ENCODE results near the gene IDI2.

The IDI2 gene

DNA sequence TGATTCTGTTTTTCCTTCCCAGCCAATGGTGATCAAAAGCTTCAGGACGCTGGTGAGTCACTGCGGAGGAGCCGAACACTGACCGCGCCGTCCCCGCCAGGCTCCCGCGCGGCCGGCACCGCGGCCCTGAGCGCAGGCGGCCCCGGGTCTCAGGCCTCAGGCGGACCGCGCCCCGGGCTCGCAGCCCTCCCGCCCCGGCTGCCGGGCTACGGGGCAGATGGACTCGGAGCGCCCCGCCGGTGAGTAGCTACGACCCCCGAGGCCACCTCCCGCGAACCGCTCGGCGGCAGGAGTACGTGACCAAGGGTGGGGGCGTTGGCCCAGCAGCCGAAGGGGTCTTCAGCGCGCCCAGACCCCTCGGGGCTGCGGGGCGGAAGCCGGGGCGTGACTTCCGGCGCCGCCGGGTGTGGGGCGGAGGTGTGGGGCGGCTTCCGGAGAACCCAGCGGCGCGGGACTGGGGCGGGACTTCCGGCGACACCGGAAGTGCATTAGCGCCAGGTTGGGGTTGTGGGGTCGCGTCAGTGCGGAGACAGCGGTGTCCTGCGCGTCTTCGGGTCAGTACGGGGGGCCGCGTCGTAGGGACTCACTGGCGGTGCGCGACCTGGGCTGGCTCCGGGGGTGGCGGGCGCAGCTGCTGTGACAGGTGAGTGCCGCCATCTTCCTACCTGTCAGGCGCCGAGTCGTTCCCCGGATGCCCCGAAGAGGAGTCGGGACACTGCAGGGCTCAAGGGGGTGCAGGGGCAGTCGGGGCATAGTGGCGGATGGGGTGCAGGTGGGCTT, 30.9 kb upstream of the IDI2 start, which contains the start of gene WDR37:
Gene WDR37 (plus strand): TSS at position 60 of the 780 bp plus-strand sequence. CDS start 15,771 bp downstream, outside the sequence.
- Histone ChIP-seq H3K27me3 (ENCODE audit: control insufficient read depth, insufficient read depth, low read length) (no peaks in the 10 kb centered on the region), H3K27ac (peak within 1 kb of the TSS; percentile 86), H3K36me3 (ENCODE audit: control insufficient read depth, insufficient read depth, low read length) (no peaks in the 10 kb centered on the region), H3K9me3 (ENCODE audit: control insufficient read depth, low read length) (no peaks in the 10 kb centered on the region), H3K4me2 (ENCODE audit: low read length) (peak within 1 kb of the TSS; percentile 82), H3K9ac (peak within 1 kb of the TSS; percentile 56), H3K4me1 (peaks cover 23% of the 10 kb centered on the region), H3K4me3 (ENCODE audit: low read depth, low read length) (peak within 1 kb of the TSS; percentile 85), H2AFZ (peak within 1 kb of the TSS; percentile 70), H3K79me2 (peaks cover 51% of the 10 kb centered on the region)
- TF ChIP-seq, protein P1, sequence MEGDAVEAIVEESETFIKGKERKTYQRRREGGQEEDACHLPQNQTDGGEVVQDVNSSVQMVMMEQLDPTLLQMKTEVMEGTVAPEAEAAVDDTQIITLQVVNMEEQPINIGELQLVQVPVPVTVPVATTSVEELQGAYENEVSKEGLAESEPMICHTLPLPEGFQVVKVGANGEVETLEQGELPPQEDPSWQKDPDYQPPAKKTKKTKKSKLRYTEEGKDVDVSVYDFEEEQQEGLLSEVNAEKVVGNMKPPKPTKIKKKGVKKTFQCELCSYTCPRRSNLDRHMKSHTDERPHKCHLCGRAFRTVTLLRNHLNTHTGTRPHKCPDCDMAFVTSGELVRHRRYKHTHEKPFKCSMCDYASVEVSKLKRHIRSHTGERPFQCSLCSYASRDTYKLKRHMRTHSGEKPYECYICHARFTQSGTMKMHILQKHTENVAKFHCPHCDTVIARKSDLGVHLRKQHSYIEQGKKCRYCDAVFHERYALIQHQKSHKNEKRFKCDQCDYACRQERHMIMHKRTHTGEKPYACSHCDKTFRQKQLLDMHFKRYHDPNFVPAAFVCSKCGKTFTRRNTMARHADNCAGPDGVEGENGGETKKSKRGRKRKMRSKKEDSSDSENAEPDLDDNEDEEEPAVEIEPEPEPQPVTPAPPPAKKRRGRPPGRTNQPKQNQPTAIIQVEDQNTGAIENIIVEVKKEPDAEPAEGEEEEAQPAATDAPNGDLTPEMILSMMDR (IDR thresholded peaks at IDR 0.05): no peak

DNA sequence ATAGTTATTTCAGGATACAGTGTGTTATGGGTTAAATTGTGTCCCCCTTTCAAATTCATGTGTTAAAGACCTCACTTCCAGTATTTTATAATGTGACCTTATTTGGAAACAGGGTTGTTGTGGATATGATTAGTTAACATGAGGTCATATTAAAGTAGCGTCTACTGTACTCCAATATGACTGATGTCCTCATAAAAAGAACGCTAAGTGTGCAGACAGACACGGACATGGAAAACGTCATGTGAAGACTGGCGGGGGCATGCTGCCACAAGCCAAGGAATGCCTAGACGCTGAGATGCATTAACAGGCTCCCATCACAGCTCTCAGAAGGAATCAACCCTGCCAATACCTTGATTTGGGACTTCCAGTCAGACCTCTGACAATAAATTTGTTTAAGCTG, 29.0 kb upstream of the IDI2 start:
- Histone ChIP-seq H3K9me3 (ENCODE audit: control insufficient read depth, low read length) (no peaks in the 10 kb centered on the region), H2AFZ (no peak overlapping the region), H3K27ac (no peak overlapping the region), H3K27me3 (ENCODE audit: control insufficient read depth, insufficient read depth, low read length) (no peaks in the 10 kb centered on the region), H3K4me1 (peaks cover 23% of the 10 kb centered on the region), H3K36me3 (ENCODE audit: control insufficient read depth, insufficient read depth, low read length) (no peaks in the 10 kb centered on the region), H3K4me2 (ENCODE audit: low read length) (no peak overlapping the region), H3K9ac (no peak overlapping the region), H3K4me3 (ENCODE audit: low read depth, low read length) (no peak overlapping the region), H3K79me2 (peaks cover 33% of the 10 kb centered on the region)
- TF ChIP-seq, protein P1 (IDR thresholded peaks at IDR 0.05): no peak

DNA sequence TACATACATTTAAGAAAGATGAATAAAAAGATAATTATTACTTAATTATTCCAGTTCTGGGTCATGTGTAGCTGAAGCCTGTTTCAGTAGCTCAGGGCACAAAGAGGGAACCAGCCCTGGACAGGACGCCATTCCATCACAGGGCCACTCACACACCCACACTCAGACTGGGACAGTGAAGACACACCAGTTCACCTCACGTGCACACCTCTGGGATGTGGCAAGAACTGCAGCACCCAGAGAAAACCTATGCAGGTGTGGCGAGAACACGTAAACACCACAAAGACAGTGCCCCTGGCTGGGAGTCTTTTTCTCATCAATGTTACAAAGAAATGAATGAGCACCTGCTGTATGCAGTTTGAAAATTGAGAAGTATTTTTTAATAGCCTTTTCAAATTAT, 24.9 kb upstream of the IDI2 start:
- Histone ChIP-seq H2AFZ (no peak overlapping the region), H3K9me3 (ENCODE audit: control insufficient read depth, low read length) (no peaks in the 10 kb centered on the region), H3K27me3 (ENCODE audit: control insufficient read depth, insufficient read depth, low read length) (no peaks in the 10 kb centered on the region), H3K4me1 (peaks cover 16% of the 10 kb centered on the region), H3K36me3 (ENCODE audit: control insufficient read depth, insufficient read depth, low read length) (no peaks in the 10 kb centered on the region), H3K9ac (no peak overlapping the region), H3K79me2 (peaks cover 12% of the 10 kb centered on the region), H3K27ac (no peak overlapping the region), H3K4me3 (ENCODE audit: low read depth, low read length) (no peak overlapping the region), H3K4me2 (ENCODE audit: low read length) (no peak overlapping the region)
- TF ChIP-seq, protein P1 (IDR thresholded peaks at IDR 0.05): no peak

DNA sequence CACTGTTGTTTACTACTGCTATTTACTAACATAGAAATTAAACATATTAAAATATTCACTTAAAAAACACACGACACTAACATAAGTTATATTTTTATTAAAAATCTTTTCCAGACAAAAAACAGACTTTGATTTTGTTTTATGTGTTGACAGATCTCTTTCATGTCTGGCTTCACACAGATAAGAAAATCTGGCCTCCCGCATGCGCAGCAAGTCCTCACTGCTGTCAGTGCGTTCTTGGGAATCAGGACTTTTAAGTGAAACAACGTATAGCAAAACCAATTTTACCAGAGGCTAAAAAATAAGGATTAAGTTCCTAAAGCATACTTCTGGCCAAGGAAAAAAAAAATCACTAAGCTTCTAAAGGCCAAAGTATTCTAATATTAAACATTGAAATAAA, 24.5 kb upstream of the IDI2 start:
- Histone ChIP-seq H3K9ac (no peak overlapping the region), H3K4me2 (ENCODE audit: low read length) (peak overlapping the region; percentile 82), H3K79me2 (peaks cover 12% of the 10 kb centered on the region), H3K36me3 (ENCODE audit: control insufficient read depth, insufficient read depth, low read length) (no peaks in the 10 kb centered on the region), H3K9me3 (ENCODE audit: control insufficient read depth, low read length) (no peaks in the 10 kb centered on the region), H3K4me3 (ENCODE audit: low read depth, low read length) (peak overlapping the region; percentile 81), H2AFZ (no peak overlapping the region), H3K4me1 (peaks cover 16% of the 10 kb centered on the region), H3K27ac (peak overlapping the region; percentile 99), H3K27me3 (ENCODE audit: control insufficient read depth, insufficient read depth, low read length) (no peaks in the 10 kb centered on the region)
- TF ChIP-seq, protein P1 (IDR thresholded peaks at IDR 0.05): no peak
